ENCODE data around the gene SFXN1. TPM values are rescaled to one million over a fixed set of nuclear protein-coding genes. Genes with fewer than 3 reads are reported as not detected.

Gene SFXN1, protein sequence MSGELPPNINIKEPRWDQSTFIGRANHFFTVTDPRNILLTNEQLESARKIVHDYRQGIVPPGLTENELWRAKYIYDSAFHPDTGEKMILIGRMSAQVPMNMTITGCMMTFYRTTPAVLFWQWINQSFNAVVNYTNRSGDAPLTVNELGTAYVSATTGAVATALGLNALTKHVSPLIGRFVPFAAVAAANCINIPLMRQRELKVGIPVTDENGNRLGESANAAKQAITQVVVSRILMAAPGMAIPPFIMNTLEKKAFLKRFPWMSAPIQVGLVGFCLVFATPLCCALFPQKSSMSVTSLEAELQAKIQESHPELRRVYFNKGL
- 79.7 and 83.4 TPM in 2 replicates for total RNA-seq

DNA sequence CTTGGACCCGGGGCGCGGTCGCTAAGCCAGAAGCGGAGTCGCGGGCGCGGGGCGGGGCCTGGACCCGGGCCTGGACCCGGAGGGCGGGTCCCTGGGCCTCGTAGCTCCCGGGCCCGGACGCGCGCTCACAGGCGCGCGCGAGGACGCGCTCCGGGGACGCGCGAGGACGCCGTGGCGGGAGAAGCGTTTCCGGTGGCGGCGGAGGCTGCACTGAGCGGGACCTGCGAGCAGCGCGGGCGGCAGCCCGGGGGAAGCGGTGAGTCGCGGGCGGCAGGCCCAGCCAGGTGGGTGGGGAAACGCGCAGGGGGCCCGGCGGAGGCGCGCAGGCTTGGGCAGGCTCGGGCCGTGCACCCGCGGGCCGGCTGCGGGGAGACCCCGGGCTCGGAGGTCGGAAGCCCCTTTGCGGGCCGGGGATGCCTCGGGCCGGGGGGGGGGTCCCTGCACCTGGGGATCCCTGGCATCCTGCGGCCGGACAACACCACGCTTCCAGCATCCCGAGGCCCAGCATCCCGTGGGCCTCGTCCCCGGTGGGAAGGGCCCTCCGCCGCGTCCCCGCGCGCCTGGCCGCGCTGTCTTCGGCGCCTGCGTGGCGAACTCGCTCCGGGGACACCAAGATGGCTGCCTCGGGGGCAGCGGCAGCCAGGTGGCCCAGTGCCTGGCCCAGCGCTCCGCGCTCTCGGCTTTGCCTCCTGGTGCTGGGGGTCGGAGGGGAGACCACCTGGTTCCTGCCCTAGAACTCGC is at the start of gene SFXN1:
TSS of gene SFXN1 (plus strand) at position 177 of the 741 bp plus-strand sequence. CDS start 13,544 bp downstream, outside the sequence.

DNA sequence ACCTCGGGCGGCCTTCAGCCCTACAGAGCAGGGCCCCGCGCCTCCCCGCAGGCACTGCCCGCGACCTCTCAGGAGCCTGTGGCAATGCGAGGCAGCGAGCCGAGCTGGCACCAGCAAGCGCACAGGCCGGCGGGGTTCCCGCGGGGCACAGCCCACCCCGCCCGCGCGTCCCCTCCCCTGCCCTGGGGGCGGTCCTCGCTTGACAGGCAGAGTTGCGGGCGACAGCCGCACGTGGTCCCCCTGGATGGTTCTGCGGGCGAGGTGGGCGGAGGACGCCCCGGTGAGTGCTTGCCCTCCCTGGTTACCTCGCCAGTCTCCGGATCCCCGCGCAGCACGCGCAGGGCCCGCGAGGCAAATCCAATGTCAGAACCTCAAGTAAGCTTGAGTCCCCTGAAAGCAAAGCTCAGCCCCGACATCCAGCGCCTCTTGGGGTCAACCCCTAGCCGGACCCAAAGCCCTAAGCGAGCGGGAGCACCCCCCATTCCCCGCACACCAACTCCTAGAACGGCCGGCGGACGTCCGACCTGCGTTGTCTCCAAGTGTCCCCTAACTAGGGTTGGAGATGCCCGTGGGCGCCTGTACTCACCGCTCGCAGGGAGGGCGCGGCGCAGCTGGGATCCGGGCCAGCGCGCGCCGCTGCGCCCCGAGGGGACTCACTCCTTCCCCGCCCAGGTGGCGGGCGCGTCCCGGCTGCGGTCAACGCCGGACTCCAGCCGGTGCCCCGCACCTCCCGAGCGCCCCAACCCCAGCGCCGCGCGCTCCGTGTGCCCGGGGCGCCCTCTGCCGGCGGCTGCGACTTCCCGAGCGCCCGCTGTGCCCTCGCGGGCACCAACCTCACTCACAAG is 34.1 kb upstream of the SFXN1 start, which contains the start of gene DRD1:
TSS of gene DRD1 (minus strand) at position 123 of the 845 bp plus-strand sequence. CDS start 1,083 bp downstream, outside the sequence.

Other genes with a start within 250 kb of the SFXN1 start
- gene DRD1, start 34.4 kb upstream of the SFXN1 start, total RNA-seq = under 0.01 and 0.36 TPM in 2 replicates
- 1.3 TPM in 2 replicates for gene HRH2, start 179.5 kb downstream of the SFXN1 start, total RNA-seq